Measurements from ENCODE around the gene FAM25G.
"Not testable (repeated sequence)": the region's sequence is repeated elsewhere in the genome, so short reads cannot be mapped to it uniquely, and the experiment has no call there.

FAM25G gene

DNA sequence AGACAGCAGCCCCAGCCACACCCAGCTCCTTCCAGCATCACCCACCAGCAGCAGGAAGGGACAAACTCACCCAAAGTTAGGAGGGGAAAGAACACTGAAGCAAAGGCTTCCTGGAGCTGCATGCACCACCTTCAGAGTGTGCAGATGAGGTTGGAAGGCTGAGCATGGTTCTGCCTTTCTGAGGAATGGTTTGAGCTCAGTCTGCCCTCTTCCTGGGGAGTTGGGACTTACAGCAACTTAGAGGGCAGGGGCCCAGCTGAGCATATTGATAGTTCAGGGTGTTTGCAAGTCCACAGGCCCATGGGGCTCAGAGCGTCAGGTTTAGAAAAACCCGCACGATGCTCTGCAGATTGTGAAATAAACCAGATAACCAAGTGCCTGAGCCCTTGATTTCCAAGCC, 11.4 kb downstream of the FAM25G start:
- H3K9me3 ChIP-seq (ENCODE audit: control insufficient read depth, low read depth, low read length); H3K9ac ChIP-seq (ENCODE audit: low read length); H3K36me3 ChIP-seq (ENCODE audit: control insufficient read depth, low read depth, low read length); H3K27ac ChIP-seq (ENCODE audit: low read length); H3K4me1 ChIP-seq (ENCODE audit: control insufficient read depth, low read depth, low read length); H3K4me3 ChIP-seq (ENCODE audit: low read length); H3K27me3 ChIP-seq (ENCODE audit: control insufficient read depth, insufficient read depth, low read length): not testable (repeated sequence)

DNA sequence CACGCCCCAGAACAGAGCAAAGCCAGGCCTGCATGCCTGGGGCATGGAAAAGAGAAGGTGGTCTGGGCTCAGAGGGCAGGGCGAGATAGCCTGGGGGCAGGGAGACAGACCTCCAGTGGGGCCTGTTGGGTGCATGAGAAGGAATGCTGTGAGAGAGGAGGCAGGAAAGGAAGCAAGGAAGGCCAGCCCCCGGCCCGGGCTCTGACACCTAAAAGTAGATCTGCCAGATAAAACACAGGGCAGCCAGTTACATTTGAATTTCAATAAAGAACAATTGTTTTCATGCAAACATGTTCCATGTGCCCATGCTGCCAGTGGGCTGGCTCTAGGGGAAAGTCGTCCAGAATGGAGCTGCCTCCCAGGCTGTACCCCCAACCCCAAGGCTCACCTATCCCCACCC, 13.4 kb downstream of the FAM25G start:
- H3K9ac ChIP-seq (ENCODE audit: low read length); H3K9me3 ChIP-seq (ENCODE audit: control insufficient read depth, low read depth, low read length); H3K4me1 ChIP-seq (ENCODE audit: control insufficient read depth, low read depth, low read length); H3K4me3 ChIP-seq (ENCODE audit: low read length); H3K27ac ChIP-seq (ENCODE audit: low read length); H3K36me3 ChIP-seq (ENCODE audit: control insufficient read depth, low read depth, low read length); H3K27me3 ChIP-seq (ENCODE audit: control insufficient read depth, insufficient read depth, low read length): not testable (repeated sequence)

DNA sequence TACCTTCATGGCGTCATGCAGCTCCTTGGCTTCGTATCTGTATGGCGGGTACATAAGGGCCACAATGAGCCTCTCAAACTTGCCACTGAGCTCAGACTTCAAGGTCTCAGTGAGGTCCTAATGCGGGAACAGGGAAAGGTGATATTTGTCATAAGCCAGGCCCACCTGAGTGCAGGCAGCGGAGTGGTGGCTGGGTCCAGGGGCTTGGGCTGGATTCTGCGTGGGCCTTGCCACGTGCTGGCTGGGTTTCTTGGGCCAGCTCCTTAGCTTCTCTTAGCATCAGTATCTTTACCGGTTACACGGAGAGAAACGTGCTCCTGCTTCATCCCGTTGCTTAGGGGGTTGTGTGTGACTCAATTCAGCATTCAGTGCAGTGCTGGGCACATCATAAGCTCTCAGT, 14.4 kb downstream of the FAM25G start:
- H3K27ac ChIP-seq (ENCODE audit: low read length); H3K4me1 ChIP-seq (ENCODE audit: control insufficient read depth, low read depth, low read length); H3K9me3 ChIP-seq (ENCODE audit: control insufficient read depth, low read depth, low read length); H3K4me3 ChIP-seq (ENCODE audit: low read length); H3K27me3 ChIP-seq (ENCODE audit: control insufficient read depth, insufficient read depth, low read length); H3K36me3 ChIP-seq (ENCODE audit: control insufficient read depth, low read depth, low read length); H3K9ac ChIP-seq (ENCODE audit: low read length): not testable (repeated sequence)

DNA sequence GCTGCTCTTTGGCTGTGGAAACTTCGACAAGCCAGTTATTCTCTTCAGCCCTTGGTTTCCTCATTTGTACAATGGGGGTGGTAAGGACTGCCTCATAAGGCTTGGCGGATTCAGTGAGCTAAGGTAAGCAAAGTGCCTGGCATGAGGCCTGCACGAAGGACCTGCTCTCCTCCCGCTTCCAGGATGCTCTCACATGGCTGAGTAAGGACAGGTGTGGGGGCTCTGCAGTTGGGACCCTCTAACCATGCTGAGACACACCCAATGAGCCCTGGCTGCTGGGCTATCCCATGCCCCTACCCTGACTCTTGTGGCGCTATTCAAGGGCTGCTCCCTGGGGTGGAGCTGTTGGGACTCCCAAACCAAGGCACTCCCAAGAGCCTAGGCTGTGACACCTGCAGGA, 16.4 kb downstream of the FAM25G start:
- H3K27ac ChIP-seq (ENCODE audit: low read length); H3K27me3 ChIP-seq (ENCODE audit: control insufficient read depth, insufficient read depth, low read length); H3K4me1 ChIP-seq (ENCODE audit: control insufficient read depth, low read depth, low read length); H3K36me3 ChIP-seq (ENCODE audit: control insufficient read depth, low read depth, low read length); H3K9ac ChIP-seq (ENCODE audit: low read length); H3K4me3 ChIP-seq (ENCODE audit: low read length); H3K9me3 ChIP-seq (ENCODE audit: control insufficient read depth, low read depth, low read length): not testable (repeated sequence)

DNA sequence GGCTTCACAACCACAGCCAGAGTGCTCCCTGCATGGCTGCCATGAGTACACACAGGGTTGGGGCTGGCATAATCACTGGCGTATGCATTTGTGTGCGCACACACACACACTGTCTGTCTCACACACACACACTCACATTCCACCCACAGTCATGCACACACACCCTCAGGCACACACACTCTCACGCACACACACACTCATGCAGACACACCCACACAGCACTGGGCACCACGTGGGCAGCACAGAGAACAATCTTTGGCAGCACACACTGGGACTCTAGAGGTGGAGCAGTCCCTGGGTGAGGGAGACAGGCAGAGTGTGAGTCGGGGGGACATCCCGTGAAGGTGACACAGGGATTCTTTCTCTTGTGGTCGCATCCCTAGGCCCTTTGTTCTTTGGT, 18.0 kb downstream of the FAM25G start:
- not testable (repeated sequence) for H3K27me3 ChIP-seq (ENCODE audit: control insufficient read depth, insufficient read depth, low read length); H3K9me3 ChIP-seq (ENCODE audit: control insufficient read depth, low read depth, low read length); H3K9ac ChIP-seq (ENCODE audit: low read length); H3K4me1 ChIP-seq (ENCODE audit: control insufficient read depth, low read depth, low read length); H3K36me3 ChIP-seq (ENCODE audit: control insufficient read depth, low read depth, low read length); H3K27ac ChIP-seq (ENCODE audit: low read length); H3K4me3 ChIP-seq (ENCODE audit: low read length)

DNA sequence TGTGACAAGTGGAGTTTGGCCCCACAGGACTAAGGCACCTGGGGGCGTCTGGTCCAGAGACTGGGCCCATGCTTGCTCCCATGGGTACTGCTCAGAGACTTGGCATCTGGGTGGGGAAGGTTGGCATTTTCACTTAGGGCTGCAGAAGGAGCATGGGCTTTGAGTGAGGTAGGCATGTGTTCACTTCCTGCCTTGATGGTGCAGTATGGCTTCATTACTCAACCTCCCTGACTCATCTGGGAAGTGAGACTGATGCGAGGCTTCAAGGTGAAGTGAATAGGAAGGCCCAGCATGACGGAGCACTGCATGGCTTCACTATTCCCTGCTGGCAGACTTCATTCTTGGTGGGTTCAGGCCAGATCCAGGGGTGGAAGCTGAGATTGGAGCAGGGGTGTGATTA, 18.9 kb downstream of the FAM25G start:
- not testable (repeated sequence) for H3K27ac ChIP-seq (ENCODE audit: low read length); H3K4me1 ChIP-seq (ENCODE audit: control insufficient read depth, low read depth, low read length); H3K4me3 ChIP-seq (ENCODE audit: low read length); H3K9ac ChIP-seq (ENCODE audit: low read length); H3K9me3 ChIP-seq (ENCODE audit: control insufficient read depth, low read depth, low read length); H3K36me3 ChIP-seq (ENCODE audit: control insufficient read depth, low read depth, low read length); H3K27me3 ChIP-seq (ENCODE audit: control insufficient read depth, insufficient read depth, low read length)

DNA sequence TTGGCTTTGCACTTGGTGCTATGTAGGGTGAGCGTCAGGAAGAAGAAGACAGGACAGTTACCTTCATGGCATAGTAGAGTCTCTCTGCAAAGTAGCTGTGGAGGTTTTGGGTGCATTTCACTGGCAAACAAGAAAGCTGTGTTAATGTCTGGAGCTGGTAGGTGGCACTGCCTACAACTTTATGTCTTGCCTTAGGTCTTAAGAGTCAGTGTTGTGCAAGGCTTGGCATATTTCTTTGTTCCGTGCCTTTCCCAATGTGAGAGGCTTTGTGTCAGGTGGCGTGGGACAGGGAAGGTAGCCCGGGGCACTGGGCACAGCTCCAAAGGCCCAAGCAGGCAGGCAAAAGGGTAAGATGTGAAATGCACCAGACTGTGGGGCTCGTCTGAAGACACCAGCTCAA, 19.4 kb downstream of the FAM25G start:
- H3K9me3 ChIP-seq (ENCODE audit: control insufficient read depth, low read depth, low read length); H3K27ac ChIP-seq (ENCODE audit: low read length); H3K36me3 ChIP-seq (ENCODE audit: control insufficient read depth, low read depth, low read length); H3K27me3 ChIP-seq (ENCODE audit: control insufficient read depth, insufficient read depth, low read length); H3K4me3 ChIP-seq (ENCODE audit: low read length); H3K9ac ChIP-seq (ENCODE audit: low read length); H3K4me1 ChIP-seq (ENCODE audit: control insufficient read depth, low read depth, low read length): not testable (repeated sequence)

DNA sequence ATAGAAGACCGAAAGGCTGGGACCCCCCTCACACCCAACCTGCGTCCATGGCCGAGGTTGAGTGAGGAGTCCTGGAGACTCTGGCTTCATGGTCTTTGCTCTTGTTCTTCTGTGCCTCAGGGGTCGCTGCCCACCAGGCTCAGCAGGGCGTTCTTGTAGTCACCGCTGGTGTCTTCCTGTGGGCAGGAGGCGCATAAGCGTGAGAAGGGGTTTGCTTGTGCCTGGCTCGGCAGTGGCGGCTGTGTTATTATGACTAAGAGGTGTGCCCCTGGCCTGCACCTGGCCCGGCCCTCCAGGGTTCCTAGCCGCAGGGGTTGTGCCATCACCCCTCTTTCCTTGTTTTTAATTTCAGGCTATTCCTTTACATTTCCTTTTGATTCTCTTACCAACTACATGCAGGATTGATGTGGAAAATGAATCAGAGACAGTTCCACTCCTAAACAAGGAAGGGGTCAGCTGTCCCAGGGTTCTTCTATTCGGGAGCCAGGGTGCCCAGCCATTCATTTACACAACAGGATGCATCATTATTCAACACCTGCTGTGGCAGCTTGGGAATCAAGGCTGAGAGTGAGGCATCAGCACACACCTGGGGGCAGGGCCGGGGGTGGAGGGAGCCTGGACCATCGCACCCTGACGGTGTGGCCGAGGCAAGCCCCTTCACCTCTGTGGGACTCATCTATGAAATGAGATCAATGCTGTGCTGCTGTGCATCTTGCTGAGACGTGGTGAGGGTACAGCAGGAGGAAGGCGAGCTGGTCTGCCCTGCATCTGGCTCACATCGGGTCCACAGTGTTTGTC, 22.6 kb downstream of the FAM25G start:
- not testable (repeated sequence) for H3K27me3 ChIP-seq (ENCODE audit: control insufficient read depth, insufficient read depth, low read length); H3K9me3 ChIP-seq (ENCODE audit: control insufficient read depth, low read depth, low read length); H3K36me3 ChIP-seq (ENCODE audit: control insufficient read depth, low read depth, low read length); H3K9ac ChIP-seq (ENCODE audit: low read length); H3K4me1 ChIP-seq (ENCODE audit: control insufficient read depth, low read depth, low read length); H3K4me3 ChIP-seq (ENCODE audit: low read length); H3K27ac ChIP-seq (ENCODE audit: low read length)

DNA sequence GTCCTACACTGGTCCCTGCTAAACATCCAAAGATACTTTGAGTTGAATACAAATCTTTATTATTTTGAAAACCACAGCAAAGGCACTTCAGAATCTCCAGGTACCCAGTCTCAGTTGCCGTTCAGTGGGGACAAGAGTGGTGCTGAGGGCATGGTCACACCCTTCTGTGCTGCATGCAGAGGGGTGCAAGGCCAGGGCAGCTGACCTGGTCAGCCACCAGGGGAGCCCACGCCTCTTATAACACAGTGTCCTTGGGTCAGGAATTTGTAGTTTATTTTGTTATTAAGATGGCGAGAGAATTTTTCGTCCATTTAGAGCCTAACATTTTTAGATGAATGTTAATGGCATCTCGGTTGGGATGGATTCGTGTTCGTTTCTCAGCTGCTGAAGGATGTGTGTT, 23.5 kb downstream of the FAM25G start:
- H3K4me1 ChIP-seq (ENCODE audit: control insufficient read depth, low read depth, low read length); H3K9ac ChIP-seq (ENCODE audit: low read length); H3K4me3 ChIP-seq (ENCODE audit: low read length); H3K36me3 ChIP-seq (ENCODE audit: control insufficient read depth, low read depth, low read length); H3K27me3 ChIP-seq (ENCODE audit: control insufficient read depth, insufficient read depth, low read length); H3K27ac ChIP-seq (ENCODE audit: low read length); H3K9me3 ChIP-seq (ENCODE audit: control insufficient read depth, low read depth, low read length): not testable (repeated sequence)

DNA sequence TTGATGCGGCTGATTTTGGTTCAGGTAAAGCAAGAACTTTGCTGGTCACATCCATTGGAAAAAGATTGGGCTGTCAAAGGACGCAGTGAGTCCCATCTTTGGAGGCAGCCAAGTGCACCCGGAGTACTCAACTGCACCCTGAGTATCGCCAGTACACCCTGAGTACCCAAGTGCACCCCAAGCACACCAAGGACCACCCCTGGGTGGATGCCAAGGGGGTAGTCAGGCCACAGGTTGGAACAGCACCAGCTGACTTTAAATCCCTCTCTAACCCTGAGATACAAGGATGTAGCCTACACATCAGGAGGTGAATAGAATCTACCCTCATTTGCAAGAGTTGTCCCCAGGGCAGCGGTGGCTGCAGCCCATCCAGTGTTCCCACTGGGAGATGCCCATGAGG, 24.0 kb downstream of the FAM25G start:
- not testable (repeated sequence) for H3K36me3 ChIP-seq (ENCODE audit: control insufficient read depth, low read depth, low read length); H3K9me3 ChIP-seq (ENCODE audit: control insufficient read depth, low read depth, low read length); H3K4me1 ChIP-seq (ENCODE audit: control insufficient read depth, low read depth, low read length); H3K9ac ChIP-seq (ENCODE audit: low read length); H3K27ac ChIP-seq (ENCODE audit: low read length); H3K27me3 ChIP-seq (ENCODE audit: control insufficient read depth, insufficient read depth, low read length); H3K4me3 ChIP-seq (ENCODE audit: low read length)

DNA sequence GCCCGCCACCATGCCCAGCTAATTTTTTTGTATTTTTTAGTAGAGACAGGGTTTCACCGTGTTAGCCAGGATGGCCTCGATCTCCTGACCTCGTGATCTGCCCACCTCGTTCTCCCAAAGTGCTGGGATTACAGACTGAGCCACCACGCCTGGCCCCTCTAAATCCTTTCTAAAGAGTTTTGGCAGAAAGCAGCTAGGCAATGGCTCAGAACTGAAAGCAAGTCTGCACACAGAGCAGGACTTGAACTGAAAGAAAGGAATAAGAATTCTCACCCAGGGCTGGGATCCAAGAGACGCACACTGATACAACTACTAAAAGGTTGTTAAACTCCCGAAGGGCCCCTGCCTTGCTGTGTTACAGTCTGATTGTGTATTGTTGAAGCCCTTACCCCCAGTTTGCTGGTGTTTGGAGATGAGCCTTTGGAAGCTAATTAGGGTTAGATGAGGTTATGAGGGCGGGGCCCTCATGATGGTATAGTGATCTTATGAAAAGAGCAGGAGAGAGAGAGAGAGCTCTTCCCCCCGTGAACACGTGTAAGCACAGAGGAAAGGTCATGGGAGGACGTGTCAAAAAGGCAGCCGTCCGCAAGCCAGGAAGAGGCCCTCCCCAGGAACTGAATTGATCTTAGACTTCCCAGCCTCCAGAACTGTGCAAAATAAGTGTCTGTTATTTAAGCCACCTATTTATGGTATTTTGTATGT, 26.1 kb downstream of the FAM25G start:
- H3K27me3 ChIP-seq (ENCODE audit: control insufficient read depth, insufficient read depth, low read length); H3K9me3 ChIP-seq (ENCODE audit: control insufficient read depth, low read depth, low read length); H3K9ac ChIP-seq (ENCODE audit: low read length); H3K36me3 ChIP-seq (ENCODE audit: control insufficient read depth, low read depth, low read length); H3K4me3 ChIP-seq (ENCODE audit: low read length); H3K4me1 ChIP-seq (ENCODE audit: control insufficient read depth, low read depth, low read length); H3K27ac ChIP-seq (ENCODE audit: low read length): not testable (repeated sequence)

DNA sequence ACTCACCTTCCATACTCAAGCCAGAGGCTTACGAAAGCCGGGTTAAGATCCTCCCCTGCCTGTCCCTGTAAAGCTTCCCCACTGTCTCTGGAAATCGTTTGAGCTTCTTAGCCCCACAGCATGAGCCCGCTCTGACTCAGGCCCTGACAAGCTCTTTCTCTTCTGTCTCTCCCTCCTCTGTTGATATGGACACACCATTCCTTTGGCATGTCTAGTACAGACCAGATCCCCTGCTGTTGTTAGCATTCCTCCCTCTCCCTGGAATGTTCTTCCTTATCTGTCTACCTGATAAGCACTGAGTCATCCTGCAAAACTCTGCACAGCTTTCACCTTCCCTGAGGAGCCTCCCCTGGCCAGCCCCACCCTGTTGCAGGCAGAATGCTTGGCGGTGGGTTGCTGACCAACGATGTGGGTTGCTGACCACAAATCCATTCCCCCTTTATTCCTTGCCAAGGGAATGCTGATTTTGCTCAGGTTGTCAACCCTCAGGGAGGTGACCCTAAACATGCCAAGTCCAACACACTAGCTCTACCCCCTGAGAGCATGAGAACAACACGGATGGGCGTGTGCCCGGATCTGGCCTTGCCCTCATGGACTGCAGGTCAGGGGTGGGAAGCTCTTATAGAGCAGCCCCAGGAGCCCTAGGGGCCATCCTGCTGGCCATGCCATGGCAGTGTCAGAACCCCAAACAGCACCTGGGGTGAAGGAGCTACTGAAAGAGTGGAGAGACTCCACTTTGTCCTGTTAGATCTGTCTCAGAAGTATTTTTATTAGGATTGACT, 28.7 kb downstream of the FAM25G start:
- not testable (repeated sequence) for H3K27me3 ChIP-seq (ENCODE audit: control insufficient read depth, insufficient read depth, low read length); H3K27ac ChIP-seq (ENCODE audit: low read length); H3K4me3 ChIP-seq (ENCODE audit: low read length); H3K36me3 ChIP-seq (ENCODE audit: control insufficient read depth, low read depth, low read length); H3K9me3 ChIP-seq (ENCODE audit: control insufficient read depth, low read depth, low read length); H3K9ac ChIP-seq (ENCODE audit: low read length); H3K4me1 ChIP-seq (ENCODE audit: control insufficient read depth, low read depth, low read length)

Measured in iPS-18a (cell line).